Measurements from ENCODE around the gene HAPLN2.

DNA sequence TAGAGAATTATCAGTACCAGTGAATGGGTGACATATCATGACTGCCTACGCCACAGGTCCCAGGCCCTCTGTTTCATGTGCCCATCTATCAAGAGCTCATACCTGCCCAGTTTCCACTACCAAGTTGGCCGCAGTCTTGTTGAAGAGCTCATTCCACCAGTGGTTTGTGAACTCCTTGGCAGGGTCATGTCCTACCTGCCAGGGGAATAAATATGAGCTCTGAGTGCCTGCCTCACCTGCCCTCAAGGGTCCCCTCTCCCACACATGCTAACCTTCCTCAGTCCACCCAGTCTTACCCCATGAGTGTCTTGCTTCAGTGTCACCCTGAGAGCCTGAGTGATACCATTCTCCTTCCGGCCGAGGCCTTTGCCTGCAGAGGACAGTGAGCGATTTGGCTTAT is 21.1 kb upstream of the HAPLN2 start:
- TF ChIP-seq, protein P1, sequence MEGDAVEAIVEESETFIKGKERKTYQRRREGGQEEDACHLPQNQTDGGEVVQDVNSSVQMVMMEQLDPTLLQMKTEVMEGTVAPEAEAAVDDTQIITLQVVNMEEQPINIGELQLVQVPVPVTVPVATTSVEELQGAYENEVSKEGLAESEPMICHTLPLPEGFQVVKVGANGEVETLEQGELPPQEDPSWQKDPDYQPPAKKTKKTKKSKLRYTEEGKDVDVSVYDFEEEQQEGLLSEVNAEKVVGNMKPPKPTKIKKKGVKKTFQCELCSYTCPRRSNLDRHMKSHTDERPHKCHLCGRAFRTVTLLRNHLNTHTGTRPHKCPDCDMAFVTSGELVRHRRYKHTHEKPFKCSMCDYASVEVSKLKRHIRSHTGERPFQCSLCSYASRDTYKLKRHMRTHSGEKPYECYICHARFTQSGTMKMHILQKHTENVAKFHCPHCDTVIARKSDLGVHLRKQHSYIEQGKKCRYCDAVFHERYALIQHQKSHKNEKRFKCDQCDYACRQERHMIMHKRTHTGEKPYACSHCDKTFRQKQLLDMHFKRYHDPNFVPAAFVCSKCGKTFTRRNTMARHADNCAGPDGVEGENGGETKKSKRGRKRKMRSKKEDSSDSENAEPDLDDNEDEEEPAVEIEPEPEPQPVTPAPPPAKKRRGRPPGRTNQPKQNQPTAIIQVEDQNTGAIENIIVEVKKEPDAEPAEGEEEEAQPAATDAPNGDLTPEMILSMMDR (IDR thresholded peaks at IDR 0.05), result no peak
- TF ChIP-seq POLR2A (IDR thresholded peaks at IDR 0.05; ENCODE audit: low read depth) (no peak), POLR2AphosphoS5 (IDR thresholded peaks at IDR 0.05) (no peak)

Data from esophagus muscularis mucosa (tissue), 3 donors.